ENCODE data around the gene ABCA7.

Gene ABCA7

DNA sequence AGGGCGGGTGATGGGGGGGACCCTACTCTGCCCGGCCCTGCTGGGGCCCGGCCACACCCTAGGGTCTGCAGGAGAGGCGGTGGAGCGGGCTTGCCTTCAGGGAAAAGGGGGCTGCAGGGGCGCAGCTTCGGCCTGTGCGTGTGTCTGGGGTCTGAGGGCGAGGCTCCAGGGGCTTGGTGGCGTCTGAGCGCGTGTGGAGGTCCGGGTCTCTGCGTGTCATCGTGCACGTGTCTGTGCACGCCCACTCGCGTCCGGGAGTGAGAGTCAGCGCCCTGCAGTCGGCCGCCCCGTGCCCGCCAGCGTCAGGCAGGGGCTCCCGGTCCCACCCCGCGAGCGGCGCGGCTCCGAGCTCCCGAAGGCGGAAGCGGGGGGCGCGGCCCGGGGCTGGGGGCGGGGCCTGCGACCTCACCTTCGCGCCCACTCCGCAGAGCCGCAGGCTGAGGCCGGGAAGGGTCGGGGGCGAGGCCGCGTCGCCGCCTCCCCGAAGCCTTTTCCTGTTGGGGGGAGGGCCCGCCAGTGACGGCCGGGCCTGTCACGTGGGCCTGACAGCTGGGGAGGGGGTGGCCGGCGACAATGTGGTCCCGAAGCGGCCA lies 26.9 kb downstream of the ABCA7 start, which contains the start of gene ARHGAP45:
ARHGAP45 (plus strand) TSS at position 420 of the 593 bp plus-strand sequence. CDS start 239 bp downstream, outside the sequence.
- TF ChIP-seq, protein P1, sequence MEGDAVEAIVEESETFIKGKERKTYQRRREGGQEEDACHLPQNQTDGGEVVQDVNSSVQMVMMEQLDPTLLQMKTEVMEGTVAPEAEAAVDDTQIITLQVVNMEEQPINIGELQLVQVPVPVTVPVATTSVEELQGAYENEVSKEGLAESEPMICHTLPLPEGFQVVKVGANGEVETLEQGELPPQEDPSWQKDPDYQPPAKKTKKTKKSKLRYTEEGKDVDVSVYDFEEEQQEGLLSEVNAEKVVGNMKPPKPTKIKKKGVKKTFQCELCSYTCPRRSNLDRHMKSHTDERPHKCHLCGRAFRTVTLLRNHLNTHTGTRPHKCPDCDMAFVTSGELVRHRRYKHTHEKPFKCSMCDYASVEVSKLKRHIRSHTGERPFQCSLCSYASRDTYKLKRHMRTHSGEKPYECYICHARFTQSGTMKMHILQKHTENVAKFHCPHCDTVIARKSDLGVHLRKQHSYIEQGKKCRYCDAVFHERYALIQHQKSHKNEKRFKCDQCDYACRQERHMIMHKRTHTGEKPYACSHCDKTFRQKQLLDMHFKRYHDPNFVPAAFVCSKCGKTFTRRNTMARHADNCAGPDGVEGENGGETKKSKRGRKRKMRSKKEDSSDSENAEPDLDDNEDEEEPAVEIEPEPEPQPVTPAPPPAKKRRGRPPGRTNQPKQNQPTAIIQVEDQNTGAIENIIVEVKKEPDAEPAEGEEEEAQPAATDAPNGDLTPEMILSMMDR (IDR thresholded peaks at IDR 0.05; ENCODE audit: low read length, missing control alignments) = no peak
- H3K4me3 ChIP-seq (replicated peaks; ENCODE audit: low read depth, low read length) = no peak within 1 kb of the TSS
- no peak for DNase-seq (ENCODE audit: low read depth)

DNA sequence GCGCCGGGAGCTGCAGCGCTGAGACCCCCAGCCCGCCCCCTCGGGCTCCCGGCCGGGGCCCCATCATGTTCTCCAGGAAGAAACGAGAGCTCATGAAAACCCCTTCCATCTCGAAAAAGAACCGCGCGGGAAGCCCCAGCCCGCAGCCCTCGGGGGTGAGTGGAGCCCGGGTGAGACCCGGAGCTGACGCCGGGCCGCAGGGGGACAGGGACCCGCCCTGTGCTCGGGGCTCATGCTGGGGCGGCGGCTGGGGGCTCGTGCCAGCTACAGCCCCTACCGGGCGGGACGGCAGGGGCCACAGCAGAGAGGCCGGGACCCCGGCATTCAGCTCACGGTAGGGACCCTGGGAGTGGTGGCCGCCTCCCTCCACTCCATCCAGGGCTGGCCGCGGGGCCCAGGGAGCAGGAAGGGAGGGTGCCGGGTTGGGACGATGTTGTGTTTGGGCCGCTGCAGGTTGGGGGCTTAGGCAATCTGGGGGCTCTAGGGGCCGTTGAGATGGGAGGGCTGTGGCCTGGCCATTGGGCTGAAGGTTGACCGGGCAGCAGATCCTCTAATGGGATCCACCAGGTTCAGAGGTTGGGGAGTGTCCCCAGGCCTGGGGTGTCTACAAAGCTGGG lies 27.5 kb downstream of the ABCA7 start:
- H3K4me3 ChIP-seq (replicated peaks; ENCODE audit: low read depth, low read length) = no peak overlapping the region
- DNase-seq (ENCODE audit: low read depth) = no peak
- TF ChIP-seq, protein P1 (IDR thresholded peaks at IDR 0.05; ENCODE audit: low read length, missing control alignments) = no peak

DNA sequence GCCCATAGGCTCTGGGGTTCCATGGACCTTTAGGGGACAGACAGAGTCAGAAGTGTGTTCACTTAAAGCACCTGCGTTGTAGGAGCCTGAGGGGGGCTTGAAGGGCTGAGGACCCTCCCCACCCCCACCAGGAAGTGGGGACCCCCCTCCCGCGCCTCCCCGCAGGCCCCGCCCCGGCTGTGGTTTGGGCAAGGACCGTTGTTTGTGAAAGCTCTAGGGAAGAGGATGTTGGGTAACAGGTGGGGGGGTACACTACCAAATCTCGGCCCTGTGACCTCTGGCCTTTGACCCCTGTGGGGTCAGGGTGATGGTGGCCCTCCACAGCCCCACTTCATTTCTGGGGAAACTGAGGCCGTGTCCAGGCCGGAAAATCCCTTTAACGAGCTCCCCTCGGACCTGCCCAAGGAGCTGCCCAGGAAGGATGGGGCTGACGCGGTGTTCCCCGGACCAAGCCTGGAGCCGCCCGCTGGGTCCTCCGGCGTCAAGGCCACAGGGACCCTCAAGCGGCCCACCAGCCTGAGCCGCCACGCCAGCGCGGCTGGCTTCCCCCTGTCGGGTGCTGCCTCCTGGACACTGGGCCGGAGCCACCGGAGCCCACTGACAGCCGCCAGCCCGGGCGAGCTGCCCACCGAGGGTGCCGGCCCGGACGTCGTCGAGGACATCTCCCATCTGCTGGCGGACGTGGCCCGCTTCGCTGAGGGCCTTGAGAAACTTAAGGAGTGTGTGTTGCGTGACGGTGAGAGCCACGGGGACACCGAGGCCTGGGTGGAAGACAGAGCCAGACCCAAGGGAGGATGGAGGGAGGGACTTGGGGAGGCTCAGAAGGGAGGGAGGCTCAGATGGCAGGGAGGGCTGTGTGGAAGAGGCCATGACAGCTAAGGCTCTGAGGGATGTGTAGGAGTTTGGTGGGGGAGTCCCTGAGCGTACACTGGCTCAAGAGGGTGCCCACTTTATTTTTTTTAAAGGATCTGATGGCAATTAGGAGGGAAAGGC lies 28.4 kb downstream of the ABCA7 start:
- TF ChIP-seq, protein P1 (IDR thresholded peaks at IDR 0.05; ENCODE audit: low read length, missing control alignments) = no peak
- no peak for DNase-seq (ENCODE audit: low read depth)
- H3K4me3 ChIP-seq (replicated peaks; ENCODE audit: low read depth, low read length) = no peak overlapping the region

DNA sequence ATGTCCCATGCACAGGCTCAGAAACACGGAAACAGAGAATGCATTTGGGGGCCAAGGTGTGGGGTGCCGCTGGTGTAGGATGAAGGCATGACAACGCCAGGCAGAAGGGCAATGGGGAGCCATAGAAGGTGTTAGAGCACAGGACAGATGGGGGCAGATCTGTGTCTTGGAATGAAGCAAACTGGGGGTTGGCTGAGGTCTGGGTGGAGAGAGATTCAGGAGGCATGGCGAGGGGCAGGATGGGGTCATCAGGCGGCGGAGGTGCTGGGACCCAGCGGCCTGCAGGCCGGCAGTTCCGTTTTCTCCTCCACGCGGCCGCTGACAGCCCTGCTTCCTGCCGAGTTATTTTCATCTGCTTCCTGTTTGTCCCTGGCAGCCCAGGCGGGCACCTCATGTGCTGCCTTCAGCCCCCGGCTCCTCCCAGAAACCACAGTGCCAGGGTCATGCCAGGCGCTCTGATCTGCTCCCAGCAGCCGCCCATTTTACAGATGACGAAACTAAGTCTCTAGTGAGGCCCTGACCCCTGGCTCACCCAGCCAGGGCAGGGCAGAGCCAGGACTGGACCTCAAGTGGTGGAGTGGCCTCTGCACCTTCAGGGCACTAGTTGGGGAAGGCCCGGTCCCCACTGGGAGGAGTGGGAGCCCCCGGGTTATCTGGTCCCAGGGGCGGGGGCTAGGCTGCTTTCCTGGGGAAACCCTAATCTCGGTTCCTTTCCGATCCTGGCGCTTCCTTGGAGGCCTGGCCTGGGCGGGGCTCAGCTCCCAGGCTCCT lies 29.3 kb downstream of the ABCA7 start:
- TF ChIP-seq, protein P1 (IDR thresholded peaks at IDR 0.05; ENCODE audit: low read length, missing control alignments) = no peak
- no peak for DNase-seq (ENCODE audit: low read depth)
- H3K4me3 ChIP-seq (replicated peaks; ENCODE audit: low read depth, low read length) = no peak overlapping the region

DNA sequence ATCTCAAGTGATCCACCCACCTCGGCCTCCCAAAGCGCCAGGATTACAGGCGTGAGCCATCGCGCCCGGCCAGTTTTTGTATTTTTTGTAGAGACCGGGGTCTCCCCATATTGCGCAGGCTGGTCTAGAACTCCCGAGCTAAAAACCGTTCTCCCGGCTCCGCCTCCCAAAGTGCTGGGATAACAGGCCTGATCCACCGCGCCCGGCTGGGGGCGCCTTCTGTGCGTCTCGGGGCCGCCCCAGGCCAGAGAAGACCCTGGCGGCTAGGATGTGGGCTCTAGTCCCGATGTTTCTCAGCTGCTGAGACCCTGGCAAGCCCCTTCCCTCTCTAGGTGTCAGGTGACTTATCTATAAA lies 30.6 kb downstream of the ABCA7 start:
- no peak for DNase-seq (ENCODE audit: low read depth)
- no peak overlapping the region for H3K4me3 ChIP-seq (replicated peaks; ENCODE audit: low read depth, low read length)
- TF ChIP-seq, protein P1 (IDR thresholded peaks at IDR 0.05; ENCODE audit: low read length, missing control alignments) = peak; percentile 14
